HG03159 (cell line): Measurements from ENCODE around the gene EWSR1.

Experiments used
- ATAC-seq: cut with Tn5 transposase; IDR thresholded peaks from one replicate; pipeline ENCODE4 v1.9.1; 2021; ENCODE audit warnings: mild to moderate bottlenecking, moderate library complexity; ENCODE audit not compliant: unreplicated experiment

Gene EWSR1

GRCh38 chr22:29268511-29269229 is 602 bp downstream of the EWSR1 start:
- ATAC-seq: peak; percentile 24

GRCh38 chr22:29269230-29269604 is 1.1 kb downstream of the EWSR1 start:
- ATAC-seq: no peak

GRCh38 chr22:29269731-29270474 is 1.8 kb downstream of the EWSR1 start:
- no peak for ATAC-seq

GRCh38 chr22:29270475-29271271 is 2.6 kb downstream of the EWSR1 start:
- no peak for ATAC-seq

- ATAC-seq: no peak
These were observed 4.6 kb downstream of the EWSR1 start for GRCh38 chr22:29272624-29273023.

GRCh38 chr22:29275167-29275566 is 7.1 kb downstream of the EWSR1 start:
- no peak for ATAC-seq

GRCh38 chr22:29275819-29276565 is 7.9 kb downstream of the EWSR1 start:
- no peak for ATAC-seq

GRCh38 chr22:29277927-29278326 is 9.9 kb downstream of the EWSR1 start:
- ATAC-seq: no peak

GRCh38 chr22:29284196-29284595 is 16.1 kb downstream of the EWSR1 start:
- no peak for ATAC-seq

- ATAC-seq: no peak
These were observed 20.8 kb downstream of the EWSR1 start for GRCh38 chr22:29288837-29289236.

- ATAC-seq: no peak
These were observed 22.0 kb downstream of the EWSR1 start for GRCh38 chr22:29290061-29290460.

GRCh38 chr22:29291215-29291614 is 23.1 kb downstream of the EWSR1 start:
- no peak for ATAC-seq

GRCh38 chr22:29292379-29292778 is 24.3 kb downstream of the EWSR1 start:
- no peak for ATAC-seq

GRCh38 chr22:29298641-29299040 is 30.6 kb downstream of the EWSR1 start:
- no peak for ATAC-seq

- ATAC-seq: no peak
These were observed 31.2 kb downstream of the EWSR1 start for GRCh38 chr22:29299136-29299900.

- ATAC-seq: no peak
These were observed 32.4 kb downstream of the EWSR1 start for GRCh38 chr22:29300467-29300806.

- no peak for ATAC-seq
These were observed 32.9 kb downstream of the EWSR1 start for GRCh38 chr22:29300807-29301601.

GRCh38 chr22:29301716-29302401 is 33.8 kb downstream of the EWSR1 start:
- no peak for ATAC-seq

- ATAC-seq: no peak
These were observed 34.3 kb downstream of the EWSR1 start for GRCh38 chr22:29302402-29302680.
